HepG2 (cell line): ENCODE results near the gene RHOT2. TPM values are rescaled to one million over a fixed set of nuclear protein-coding genes. Genes with fewer than 3 reads are reported as not detected.
A peak's percentile ranks its signal among the peaks of the same experiment; 100 is the strongest.

Experiments used
- BRCA1 ChIP-seq: sonication (generic); formaldehyde crosslinking; IDR thresholded peaks from 2 replicates; pipeline ENCODE4 v1.4.0; 2020; ENCODE audit warnings: missing genetic modification reagents
- EEA1 ChIP-seq: sonication (generic); formaldehyde crosslinking; IDR thresholded peaks from 2 replicates; pipeline ENCODE4 v1.5.1; 2020; ENCODE audit warnings: mild to moderate bottlenecking, missing genetic modification reagents, borderline replicate concordance
- GLI4 ChIP-seq: sonication (generic); formaldehyde crosslinking; IDR thresholded peaks from 2 replicates; pipeline ENCODE4 v1.5.1; 2020; ENCODE audit warnings: missing genetic modification reagents, mild to moderate bottlenecking, moderate library complexity, borderline replicate concordance
- ISX ChIP-seq: sonication (generic); formaldehyde crosslinking; conservative IDR thresholded peaks from 2 replicates; pipeline ENCODE4 v1.5.0; 2020; ENCODE audit warnings: missing genetic modification reagents
- NFYC ChIP-seq: IDR thresholded peaks from 2 replicates; pipeline ENCODE4 v1.6.1; 2016; ENCODE audit warnings: missing genetic modification reagents, missing compliant biosample characterization
- TAF15 ChIP-seq: fragments of 200-400 bp; formaldehyde crosslinking; IDR thresholded peaks from one replicate; pipeline ENCODE4 v1.6.1; 2018; ENCODE audit warnings: mild to moderate bottlenecking, low read depth, low read length; ENCODE audit not compliant: poor library complexity, severe bottlenecking
- ZNF883 ChIP-seq: sonication (generic); formaldehyde crosslinking; IDR thresholded peaks from 2 replicates; pipeline ENCODE4 v1.5.1; 2020; ENCODE audit warnings: mild to moderate bottlenecking, missing genetic modification reagents; ENCODE audit errors: not compliant biosample characterization
- polyA plus RNA-seq, 8 experiments: library from polyadenylated mRNA; depleted of rRNA in 3 of 8; stranded (reverse) in 7 of 8; unstranded in 1 of 8; fragments of >200 nt; fragmentation: Illumina TruSeq in 4 of 8; extraction: Trizol in 4 of 8; gene quantifications; 2 replicates each; pipeline versions ENCODE4 v1.2.1 to v1.2.3, GENCODE V29; 2011 to 2016; ENCODE audit warnings: low read depth in 4 of 8, missing spikeins in 1 of 8, mixed read lengths in 1 of 8; ENCODE audit not compliant: insufficient read depth in 1 of 8
- total RNA-seq, 5 experiments: library from RNA; depleted of rRNA; stranded (reverse); fragments of >200 nt; fragmentation: Illumina TruSeq; extraction: Trizol; gene quantifications; 2 replicates each; pipeline ENCODE4 v1.2.3, GENCODE V29; 2016; ENCODE audit warnings: low read depth in 1 of 5
- TF ChIP-seq, protein P1 (sequence below): sonication (generic); formaldehyde crosslinking; IDR thresholded peaks from 2 replicates; pipeline ENCODE4 v1.8.1; 2023; ENCODE audit warnings: mild to moderate bottlenecking, moderate library complexity, missing genetic modification reagents
- TF ChIP-seq, protein P2 (sequence below): sonication (generic); formaldehyde crosslinking; IDR thresholded peaks from one replicate; pipeline ENCODE4 v1.5.1; 2020; ENCODE audit warnings: mild to moderate bottlenecking, missing genetic modification reagents; ENCODE audit errors: not compliant biosample characterization
- TF ChIP-seq, protein P3 (sequence below): sonication (generic); formaldehyde crosslinking; IDR thresholded peaks from 2 replicates; pipeline ENCODE4 v1.8.0; 2022; ENCODE audit warnings: mild to moderate bottlenecking, missing genetic modification reagents, moderate library complexity
- TF ChIP-seq, protein P4 (sequence below): sonication (generic); formaldehyde crosslinking; IDR thresholded peaks from 2 replicates; pipeline ENCODE4 v1.5.1; 2020; ENCODE audit warnings: mild to moderate bottlenecking, moderate library complexity, missing genetic modification reagents
- TF ChIP-seq, protein P5 (sequence below): sonication (generic); formaldehyde crosslinking; IDR thresholded peaks from 2 replicates; pipeline ENCODE4 v1.4.0; 2020; ENCODE audit warnings: missing genetic modification reagents, borderline replicate concordance

Gene RHOT2
- total and polyA plus RNA-seq, 2 of the 13 experiments (the other 11 are each of a cell fraction or from before 2014, with no cell fraction given): 63.6 to 76.9 TPM

DNA sequence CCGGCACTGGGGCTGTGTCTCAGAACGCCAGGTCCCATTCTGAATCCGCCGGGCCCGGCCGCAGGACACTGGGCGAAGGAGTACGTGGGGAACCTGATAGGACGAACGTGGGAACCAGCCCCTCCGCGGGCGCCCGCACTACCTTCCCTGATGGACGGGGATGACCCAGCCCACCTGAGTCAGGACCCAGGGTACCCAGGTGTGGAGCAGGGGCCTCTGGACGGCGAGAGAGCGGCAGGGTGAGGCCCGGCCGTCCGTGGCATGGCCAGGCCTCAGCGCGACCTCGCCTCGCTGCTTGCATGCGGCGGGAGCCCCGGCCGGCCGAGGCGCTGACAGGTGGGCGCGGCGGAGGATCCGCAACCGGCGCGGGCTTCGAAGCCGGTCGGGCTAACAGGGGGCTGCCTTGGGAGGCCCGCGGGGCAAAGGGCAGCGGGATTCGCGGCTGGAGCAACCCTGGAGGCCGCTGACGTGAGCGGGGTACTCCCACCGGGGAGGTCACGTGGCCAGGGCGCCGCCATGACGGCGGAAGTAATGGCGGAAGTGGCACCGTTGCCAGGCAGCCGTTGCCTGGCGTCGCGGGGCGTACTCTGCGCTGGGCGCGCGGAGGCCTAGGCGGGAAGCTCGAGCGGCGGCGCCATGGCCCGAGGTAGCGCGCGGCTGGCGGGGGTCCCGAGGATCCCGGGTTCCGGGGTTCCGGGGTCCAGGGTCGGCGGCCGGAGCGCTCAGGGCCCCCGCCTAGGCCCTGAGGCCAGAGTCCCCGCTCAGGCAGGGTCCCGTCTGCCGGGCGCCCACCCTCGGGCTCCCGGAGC is 18.9 kb upstream of the RHOT2 start, which contains the start of gene WDR90 (continued):
- TF ChIP-seq, protein P1, sequence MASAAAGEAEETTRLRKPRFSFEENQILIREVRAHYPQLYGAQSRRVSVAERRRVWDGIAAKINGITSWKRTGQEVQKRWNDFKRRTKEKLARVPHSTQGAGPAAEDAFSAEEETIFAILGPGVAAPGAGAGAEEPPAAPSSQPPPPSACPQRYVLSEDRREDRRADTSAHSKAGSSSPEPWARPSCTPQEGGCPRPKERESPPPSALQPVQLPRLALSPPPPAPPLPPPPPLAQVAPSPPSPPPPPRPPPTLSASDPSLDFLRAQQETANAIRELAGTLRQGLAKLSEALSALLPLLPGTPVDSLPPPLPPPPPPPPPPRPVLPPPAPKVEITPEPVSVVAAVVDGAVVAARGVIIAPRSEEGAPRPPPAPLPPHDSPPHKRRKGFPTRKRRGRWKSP (CRISPR knock-in tag): peak; percentile 91
- TF ChIP-seq NFYC (peak; percentile 47), TAF15 (peak; percentile 94), ISX (CRISPR knock-in tag) (0 out of 2 replicates have a peak, but pooled peaks have one; percentile 28), GLI4 (CRISPR knock-in tag) (0 out of 2 replicates have a peak, but pooled peaks have one; percentile 83), BRCA1 (CRISPR knock-in tag) (no peak), ZNF883 (CRISPR knock-in tag) (peak; percentile 53), EEA1 (CRISPR knock-in tag) (peak; percentile 75; the same call in 1 of the 2 replicates)
- TF ChIP-seq, protein P2, sequence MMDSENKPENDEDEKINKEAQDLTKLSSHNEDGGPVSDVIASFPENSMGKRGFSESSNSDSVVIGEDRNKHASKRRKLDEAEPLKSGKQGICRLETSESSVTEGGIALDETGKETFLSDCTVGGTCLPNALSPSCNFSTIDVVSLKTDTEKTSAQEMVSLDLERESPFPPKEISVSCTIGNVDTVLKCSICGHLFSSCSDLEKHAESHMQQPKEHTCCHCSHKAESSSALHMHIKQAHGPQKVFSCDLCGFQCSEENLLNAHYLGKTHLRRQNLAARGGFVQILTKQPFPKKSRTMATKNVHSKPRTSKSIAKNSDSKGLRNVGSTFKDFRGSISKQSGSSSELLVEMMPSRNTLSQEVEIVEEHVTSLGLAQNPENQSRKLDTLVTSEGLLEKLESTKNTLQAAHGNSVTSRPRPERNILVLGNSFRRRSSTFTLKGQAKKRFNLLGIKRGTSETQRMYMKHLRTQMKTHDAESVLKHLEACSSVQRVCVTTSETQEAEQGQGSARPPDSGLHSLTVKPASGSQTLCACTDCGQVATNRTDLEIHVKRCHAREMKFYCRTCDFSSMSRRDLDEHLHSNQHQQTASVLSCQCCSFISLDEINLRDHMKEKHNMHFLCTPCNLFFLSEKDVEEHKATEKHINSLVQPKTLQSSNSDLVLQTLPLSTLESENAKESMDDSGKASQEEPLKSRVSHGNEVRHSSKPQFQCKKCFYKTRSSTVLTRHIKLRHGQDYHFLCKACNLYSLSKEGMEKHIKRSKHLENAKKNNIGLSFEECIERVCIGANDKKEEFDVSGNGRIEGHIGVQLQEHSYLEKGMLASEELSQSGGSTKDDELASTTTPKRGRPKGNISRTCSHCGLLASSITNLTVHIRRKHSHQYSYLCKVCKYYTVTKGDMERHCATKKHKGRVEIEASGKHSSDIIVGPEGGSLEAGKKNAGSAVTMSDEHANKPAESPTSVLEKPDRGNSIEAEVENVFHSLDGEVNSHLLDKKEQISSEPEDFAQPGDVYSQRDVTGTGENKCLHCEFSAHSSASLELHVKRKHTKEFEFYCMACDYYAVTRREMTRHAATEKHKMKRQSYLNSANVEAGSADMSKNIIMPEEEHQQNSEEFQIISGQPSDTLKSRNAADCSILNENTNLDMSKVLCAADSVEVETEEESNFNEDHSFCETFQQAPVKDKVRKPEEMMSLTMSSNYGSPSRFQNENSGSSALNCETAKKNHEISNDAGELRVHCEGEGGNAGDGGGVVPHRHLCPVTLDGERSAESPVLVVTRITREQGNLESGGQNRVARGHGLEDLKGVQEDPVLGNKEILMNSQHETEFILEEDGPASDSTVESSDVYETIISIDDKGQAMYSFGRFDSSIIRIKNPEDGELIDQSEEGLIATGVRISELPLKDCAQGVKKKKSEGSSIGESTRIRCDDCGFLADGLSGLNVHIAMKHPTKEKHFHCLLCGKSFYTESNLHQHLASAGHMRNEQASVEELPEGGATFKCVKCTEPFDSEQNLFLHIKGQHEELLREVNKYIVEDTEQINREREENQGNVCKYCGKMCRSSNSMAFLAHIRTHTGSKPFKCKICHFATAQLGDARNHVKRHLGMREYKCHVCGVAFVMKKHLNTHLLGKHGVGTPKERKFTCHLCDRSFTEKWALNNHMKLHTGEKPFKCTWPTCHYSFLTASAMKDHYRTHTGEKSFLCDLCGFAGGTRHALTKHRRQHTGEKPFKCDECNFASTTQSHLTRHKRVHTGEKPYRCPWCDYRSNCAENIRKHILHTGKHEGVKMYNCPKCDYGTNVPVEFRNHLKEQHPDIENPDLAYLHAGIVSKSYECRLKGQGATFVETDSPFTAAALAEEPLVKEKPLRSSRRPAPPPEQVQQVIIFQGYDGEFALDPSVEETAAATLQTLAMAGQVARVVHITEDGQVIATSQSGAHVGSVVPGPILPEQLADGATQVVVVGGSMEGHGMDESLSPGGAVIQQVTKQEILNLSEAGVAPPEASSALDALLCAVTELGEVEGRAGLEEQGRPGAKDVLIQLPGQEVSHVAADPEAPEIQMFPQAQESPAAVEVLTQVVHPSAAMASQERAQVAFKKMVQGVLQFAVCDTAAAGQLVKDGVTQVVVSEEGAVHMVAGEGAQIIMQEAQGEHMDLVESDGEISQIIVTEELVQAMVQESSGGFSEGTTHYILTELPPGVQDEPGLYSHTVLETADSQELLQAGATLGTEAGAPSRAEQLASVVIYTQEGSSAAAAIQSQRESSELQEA: no peak
- TF ChIP-seq, protein P3, sequence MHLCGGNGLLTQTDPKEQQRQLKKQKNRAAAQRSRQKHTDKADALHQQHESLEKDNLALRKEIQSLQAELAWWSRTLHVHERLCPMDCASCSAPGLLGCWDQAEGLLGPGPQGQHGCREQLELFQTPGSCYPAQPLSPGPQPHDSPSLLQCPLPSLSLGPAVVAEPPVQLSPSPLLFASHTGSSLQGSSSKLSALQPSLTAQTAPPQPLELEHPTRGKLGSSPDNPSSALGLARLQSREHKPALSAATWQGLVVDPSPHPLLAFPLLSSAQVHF (CRISPR knock-in tag): peak; percentile 64; the same call in 1 of the 2 replicates
- TF ChIP-seq, protein P4, sequence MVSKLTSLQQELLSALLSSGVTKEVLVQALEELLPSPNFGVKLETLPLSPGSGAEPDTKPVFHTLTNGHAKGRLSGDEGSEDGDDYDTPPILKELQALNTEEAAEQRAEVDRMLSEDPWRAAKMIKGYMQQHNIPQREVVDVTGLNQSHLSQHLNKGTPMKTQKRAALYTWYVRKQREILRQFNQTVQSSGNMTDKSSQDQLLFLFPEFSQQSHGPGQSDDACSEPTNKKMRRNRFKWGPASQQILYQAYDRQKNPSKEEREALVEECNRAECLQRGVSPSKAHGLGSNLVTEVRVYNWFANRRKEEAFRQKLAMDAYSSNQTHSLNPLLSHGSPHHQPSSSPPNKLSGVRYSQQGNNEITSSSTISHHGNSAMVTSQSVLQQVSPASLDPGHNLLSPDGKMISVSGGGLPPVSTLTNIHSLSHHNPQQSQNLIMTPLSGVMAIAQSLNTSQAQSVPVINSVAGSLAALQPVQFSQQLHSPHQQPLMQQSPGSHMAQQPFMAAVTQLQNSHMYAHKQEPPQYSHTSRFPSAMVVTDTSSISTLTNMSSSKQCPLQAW: no peak
- TF ChIP-seq, protein P5, sequence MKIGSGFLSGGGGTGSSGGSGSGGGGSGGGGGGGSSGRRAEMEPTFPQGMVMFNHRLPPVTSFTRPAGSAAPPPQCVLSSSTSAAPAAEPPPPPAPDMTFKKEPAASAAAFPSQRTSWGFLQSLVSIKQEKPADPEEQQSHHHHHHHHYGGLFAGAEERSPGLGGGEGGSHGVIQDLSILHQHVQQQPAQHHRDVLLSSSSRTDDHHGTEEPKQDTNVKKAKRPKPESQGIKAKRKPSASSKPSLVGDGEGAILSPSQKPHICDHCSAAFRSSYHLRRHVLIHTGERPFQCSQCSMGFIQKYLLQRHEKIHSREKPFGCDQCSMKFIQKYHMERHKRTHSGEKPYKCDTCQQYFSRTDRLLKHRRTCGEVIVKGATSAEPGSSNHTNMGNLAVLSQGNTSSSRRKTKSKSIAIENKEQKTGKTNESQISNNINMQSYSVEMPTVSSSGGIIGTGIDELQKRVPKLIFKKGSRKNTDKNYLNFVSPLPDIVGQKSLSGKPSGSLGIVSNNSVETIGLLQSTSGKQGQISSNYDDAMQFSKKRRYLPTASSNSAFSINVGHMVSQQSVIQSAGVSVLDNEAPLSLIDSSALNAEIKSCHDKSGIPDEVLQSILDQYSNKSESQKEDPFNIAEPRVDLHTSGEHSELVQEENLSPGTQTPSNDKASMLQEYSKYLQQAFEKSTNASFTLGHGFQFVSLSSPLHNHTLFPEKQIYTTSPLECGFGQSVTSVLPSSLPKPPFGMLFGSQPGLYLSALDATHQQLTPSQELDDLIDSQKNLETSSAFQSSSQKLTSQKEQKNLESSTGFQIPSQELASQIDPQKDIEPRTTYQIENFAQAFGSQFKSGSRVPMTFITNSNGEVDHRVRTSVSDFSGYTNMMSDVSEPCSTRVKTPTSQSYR: peak; percentile 48
